Lower leg skin (tissue), 3 donors: ENCODE data around the gene AQP12A.

Source experiments
- POLR2A ChIP-seq, 2 donors: fragments of 450-650 bp; IDR thresholded peaks; one replicate each; pipeline ENCODE4 v1.6.1; 2016 to 2017; ENCODE audit warnings: antibody characterized with exemption in 2 of 2, mild to moderate bottlenecking in 1 of 2, moderate library complexity in 1 of 2
- TF ChIP-seq, protein P1 (sequence below), 3 donors: fragments of 450-650 bp; IDR thresholded peaks; one replicate each; pipeline ENCODE4 v1.5.1; 2016; ENCODE audit warnings: antibody characterized with exemption in 3 of 3, mild to moderate bottlenecking in 3 of 3, moderate library complexity in 2 of 3

DNA sequence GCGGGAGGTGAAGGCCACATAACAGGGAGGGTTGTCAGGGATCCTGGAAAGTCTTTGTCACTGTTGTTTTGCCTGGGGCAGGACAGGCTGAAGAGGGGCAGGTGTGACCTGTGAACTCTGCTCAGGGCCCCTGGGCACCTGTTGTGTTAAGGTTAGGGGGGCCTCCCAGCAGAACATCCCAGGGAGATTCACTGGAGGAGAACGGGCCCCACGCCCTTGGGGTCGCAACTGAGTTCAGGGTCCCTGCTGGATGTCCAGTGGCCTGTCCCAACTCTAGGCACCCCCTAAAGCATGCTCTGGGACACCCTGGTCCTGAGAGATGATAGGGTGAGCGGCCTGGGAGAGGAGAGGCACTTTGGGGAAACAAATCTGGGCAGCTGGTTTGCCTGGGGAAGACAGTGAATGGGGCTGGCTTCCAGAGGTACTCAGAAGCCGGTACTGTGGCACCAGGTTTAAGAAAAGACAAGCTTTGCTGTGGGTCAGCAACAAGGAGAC lies 43.5 kb upstream of the AQP12A start:
- TF ChIP-seq, protein P1, sequence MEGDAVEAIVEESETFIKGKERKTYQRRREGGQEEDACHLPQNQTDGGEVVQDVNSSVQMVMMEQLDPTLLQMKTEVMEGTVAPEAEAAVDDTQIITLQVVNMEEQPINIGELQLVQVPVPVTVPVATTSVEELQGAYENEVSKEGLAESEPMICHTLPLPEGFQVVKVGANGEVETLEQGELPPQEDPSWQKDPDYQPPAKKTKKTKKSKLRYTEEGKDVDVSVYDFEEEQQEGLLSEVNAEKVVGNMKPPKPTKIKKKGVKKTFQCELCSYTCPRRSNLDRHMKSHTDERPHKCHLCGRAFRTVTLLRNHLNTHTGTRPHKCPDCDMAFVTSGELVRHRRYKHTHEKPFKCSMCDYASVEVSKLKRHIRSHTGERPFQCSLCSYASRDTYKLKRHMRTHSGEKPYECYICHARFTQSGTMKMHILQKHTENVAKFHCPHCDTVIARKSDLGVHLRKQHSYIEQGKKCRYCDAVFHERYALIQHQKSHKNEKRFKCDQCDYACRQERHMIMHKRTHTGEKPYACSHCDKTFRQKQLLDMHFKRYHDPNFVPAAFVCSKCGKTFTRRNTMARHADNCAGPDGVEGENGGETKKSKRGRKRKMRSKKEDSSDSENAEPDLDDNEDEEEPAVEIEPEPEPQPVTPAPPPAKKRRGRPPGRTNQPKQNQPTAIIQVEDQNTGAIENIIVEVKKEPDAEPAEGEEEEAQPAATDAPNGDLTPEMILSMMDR (IDR thresholded peaks at IDR 0.05) = no peak
- no peak for TF ChIP-seq POLR2A (IDR thresholded peaks at IDR 0.05)
